Stimulated activated naive CD8-positive, alpha-beta T cell treated with anti-CD3 and anti-CD28 coated beads, Interleukin-15, Interleukin-2, amounts not matched to agents 100 ng/mL and 50 ng/mL, for 24 hours (primary cell): ENCODE data around the gene SULT1C4.
"Not testable (repeated sequence)": the region's sequence is repeated elsewhere in the genome, so short reads cannot be mapped to it uniquely, and the experiment has no call there.

Experiments used
- H3K27ac Mint-ChIP-seq: one replicate; pipeline ENCODE4 v1.8.0; 2021; ENCODE audit warnings: mild to moderate bottlenecking, mixed read lengths
- H3K27me3 Mint-ChIP-seq: one replicate; pipeline ENCODE4 v1.8.0; 2021; ENCODE audit warnings: mixed read lengths
- H3K36me3 Mint-ChIP-seq: one replicate; pipeline ENCODE4 v1.8.0; 2021; ENCODE audit warnings: low read depth, mixed read lengths
- H3K4me1 Mint-ChIP-seq: one replicate; pipeline ENCODE4 v1.8.0; 2021; ENCODE audit warnings: low read depth, mixed read lengths
- H3K4me3 Mint-ChIP-seq: one replicate; pipeline ENCODE4 v1.8.0; 2021; ENCODE audit warnings: mild to moderate bottlenecking, mixed read lengths
- H3K9me3 Mint-ChIP-seq: one replicate; pipeline ENCODE4 v1.8.0; 2021; ENCODE audit warnings: mixed read lengths

Gene SULT1C4

GRCh38 chr2:108377815-108378630 is at the start of gene SULT1C4:
Gene SULT1C4, plus strand, starts transcription at chr2:108377954. Its CDS starts 384 bp downstream, at chr2:108378338.
- no peaks in the 10 kb centered on the region for H3K4me1 Mint-ChIP-seq
- no peak within 1 kb of the TSS for H3K27ac Mint-ChIP-seq
- no peaks in the 10 kb centered on the region for H3K36me3 Mint-ChIP-seq
- H3K27me3 Mint-ChIP-seq = no peaks in the 10 kb centered on the region
- no peaks in the 10 kb centered on the region for H3K9me3 Mint-ChIP-seq
- no peak within 1 kb of the TSS for H3K4me3 Mint-ChIP-seq

- Mint-ChIP-seq H3K4me1 (no peaks in the 10 kb centered on the region), H3K27ac (no peak overlapping the region), H3K36me3 (no peaks in the 10 kb centered on the region), H3K27me3 (peaks cover 2% of the 10 kb centered on the region), H3K4me3 (no peak overlapping the region), H3K9me3 (no peaks in the 10 kb centered on the region)
Measured at GRCh38 chr2:108329771-108330170, 48.0 kb upstream of the SULT1C4 start.

- H3K9me3 Mint-ChIP-seq = no peaks in the 10 kb centered on the region
- H3K4me1 Mint-ChIP-seq = no peaks in the 10 kb centered on the region
- H3K27ac Mint-ChIP-seq = no peak overlapping the region
- H3K4me3 Mint-ChIP-seq = no peak overlapping the region
- peaks cover 10% of the 10 kb centered on the region for H3K27me3 Mint-ChIP-seq
- no peaks in the 10 kb centered on the region for H3K36me3 Mint-ChIP-seq
Measured at GRCh38 chr2:108330979-108331378, 46.8 kb upstream of the SULT1C4 start.

GRCh38 chr2:108345951-108346350 is 31.8 kb upstream of the SULT1C4 start:
- Mint-ChIP-seq H3K4me1 (no peaks in the 10 kb centered on the region), H3K27me3 (no peaks in the 10 kb centered on the region), H3K36me3 (no peaks in the 10 kb centered on the region), H3K27ac (no peak overlapping the region), H3K9me3 (no peaks in the 10 kb centered on the region), H3K4me3 (no peak overlapping the region)

- Mint-ChIP-seq H3K4me1 (no peaks in the 10 kb centered on the region), H3K4me3 (no peak overlapping the region), H3K27me3 (no peaks in the 10 kb centered on the region), H3K9me3 (no peaks in the 10 kb centered on the region), H3K27ac (no peak overlapping the region), H3K36me3 (no peaks in the 10 kb centered on the region)
Measured at GRCh38 chr2:108346827-108347226, 30.9 kb upstream of the SULT1C4 start.

GRCh38 chr2:108347786-108348185 is 30.0 kb upstream of the SULT1C4 start:
- Mint-ChIP-seq H3K27ac (no peak overlapping the region), H3K9me3 (no peaks in the 10 kb centered on the region), H3K36me3 (no peaks in the 10 kb centered on the region), H3K27me3 (no peaks in the 10 kb centered on the region), H3K4me3 (no peak overlapping the region), H3K4me1 (no peaks in the 10 kb centered on the region)

GRCh38 chr2:108348816-108349570 is 28.8 kb upstream of the SULT1C4 start:
- Mint-ChIP-seq H3K4me1 (no peaks in the 10 kb centered on the region), H3K27ac (no peak overlapping the region), H3K36me3 (no peaks in the 10 kb centered on the region), H3K9me3 (no peaks in the 10 kb centered on the region), H3K4me3 (no peak overlapping the region), H3K27me3 (no peaks in the 10 kb centered on the region)

- no peaks in the 10 kb centered on the region for H3K27me3 Mint-ChIP-seq
- no peaks in the 10 kb centered on the region for H3K36me3 Mint-ChIP-seq
- no peaks in the 10 kb centered on the region for H3K9me3 Mint-ChIP-seq
- H3K27ac Mint-ChIP-seq = no peak overlapping the region
- no peaks in the 10 kb centered on the region for H3K4me1 Mint-ChIP-seq
- H3K4me3 Mint-ChIP-seq = no peak overlapping the region
Measured at GRCh38 chr2:108349571-108349928, 28.2 kb upstream of the SULT1C4 start.

GRCh38 chr2:108351889-108352288 is 25.9 kb upstream of the SULT1C4 start:
- Mint-ChIP-seq H3K27me3 (peaks cover 9% of the 10 kb centered on the region), H3K4me1 (no peaks in the 10 kb centered on the region), H3K4me3 (no peak overlapping the region), H3K27ac (no peak overlapping the region), H3K36me3 (no peaks in the 10 kb centered on the region), H3K9me3 (no peaks in the 10 kb centered on the region)

GRCh38 chr2:108354136-108354535 is 23.6 kb upstream of the SULT1C4 start:
- Mint-ChIP-seq H3K4me3 (no peak overlapping the region), H3K36me3 (no peaks in the 10 kb centered on the region), H3K27ac (no peak overlapping the region), H3K27me3 (peaks cover 12% of the 10 kb centered on the region), H3K4me1 (no peaks in the 10 kb centered on the region), H3K9me3 (no peaks in the 10 kb centered on the region)

- Mint-ChIP-seq H3K27me3 (peaks cover 22% of the 10 kb centered on the region), H3K27ac (no peak overlapping the region), H3K4me3 (no peak overlapping the region), H3K9me3 (no peaks in the 10 kb centered on the region), H3K36me3 (no peaks in the 10 kb centered on the region), H3K4me1 (no peaks in the 10 kb centered on the region)
Measured at GRCh38 chr2:108355906-108356734, 21.6 kb upstream of the SULT1C4 start.

GRCh38 chr2:108359336-108359735 is 18.4 kb upstream of the SULT1C4 start:
- H3K27ac Mint-ChIP-seq, H3K9me3 Mint-ChIP-seq, H3K4me1 Mint-ChIP-seq, H3K36me3 Mint-ChIP-seq, H3K4me3 Mint-ChIP-seq: not testable (repeated sequence)
- H3K27me3 Mint-ChIP-seq = peaks cover 26% of the 10 kb centered on the region

- Mint-ChIP-seq H3K36me3 (no peaks in the 10 kb centered on the region), H3K27me3 (peaks cover 29% of the 10 kb centered on the region), H3K4me3 (no peak overlapping the region), H3K9me3 (no peaks in the 10 kb centered on the region), H3K27ac (no peak overlapping the region), H3K4me1 (peaks cover 3% of the 10 kb centered on the region)
Measured at GRCh38 chr2:108360776-108361468, 16.8 kb upstream of the SULT1C4 start.

GRCh38 chr2:108363024-108363907 is 14.5 kb upstream of the SULT1C4 start:
- H3K36me3 Mint-ChIP-seq = no peaks in the 10 kb centered on the region
- no peak overlapping the region for H3K27ac Mint-ChIP-seq
- no peaks in the 10 kb centered on the region for H3K9me3 Mint-ChIP-seq
- peaks cover 3% of the 10 kb centered on the region for H3K4me1 Mint-ChIP-seq
- H3K4me3 Mint-ChIP-seq = no peak overlapping the region
- peaks cover 19% of the 10 kb centered on the region for H3K27me3 Mint-ChIP-seq
